GM21360 (cell line): ENCODE measurements around the gene LY86.

Experiments used
- ATAC-seq: cut with Tn5 transposase; IDR thresholded peaks from one replicate; pipeline ENCODE4 v1.9.1; 2021; ENCODE audit warnings: mild to moderate bottlenecking, moderate library complexity; ENCODE audit not compliant: unreplicated experiment

Gene LY86

DNA sequence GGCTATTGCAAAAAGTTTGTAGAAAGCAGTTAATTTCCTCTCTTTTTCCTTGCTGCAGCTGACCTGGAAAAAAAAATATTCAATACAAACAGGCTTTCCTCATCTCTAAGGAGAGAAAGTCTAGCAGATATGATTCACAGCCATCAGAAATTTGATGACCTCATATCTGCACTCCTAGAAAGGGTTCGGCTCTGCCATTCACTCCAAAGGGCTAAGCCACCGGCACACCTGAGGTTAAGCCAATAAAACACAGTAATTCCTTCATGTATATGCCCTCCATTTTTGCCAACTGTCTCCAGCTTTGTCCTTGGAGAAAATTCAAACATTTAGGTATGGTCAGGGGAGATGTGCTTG is 18.7 kb upstream of the LY86 start:
- ATAC-seq, result no peak

DNA sequence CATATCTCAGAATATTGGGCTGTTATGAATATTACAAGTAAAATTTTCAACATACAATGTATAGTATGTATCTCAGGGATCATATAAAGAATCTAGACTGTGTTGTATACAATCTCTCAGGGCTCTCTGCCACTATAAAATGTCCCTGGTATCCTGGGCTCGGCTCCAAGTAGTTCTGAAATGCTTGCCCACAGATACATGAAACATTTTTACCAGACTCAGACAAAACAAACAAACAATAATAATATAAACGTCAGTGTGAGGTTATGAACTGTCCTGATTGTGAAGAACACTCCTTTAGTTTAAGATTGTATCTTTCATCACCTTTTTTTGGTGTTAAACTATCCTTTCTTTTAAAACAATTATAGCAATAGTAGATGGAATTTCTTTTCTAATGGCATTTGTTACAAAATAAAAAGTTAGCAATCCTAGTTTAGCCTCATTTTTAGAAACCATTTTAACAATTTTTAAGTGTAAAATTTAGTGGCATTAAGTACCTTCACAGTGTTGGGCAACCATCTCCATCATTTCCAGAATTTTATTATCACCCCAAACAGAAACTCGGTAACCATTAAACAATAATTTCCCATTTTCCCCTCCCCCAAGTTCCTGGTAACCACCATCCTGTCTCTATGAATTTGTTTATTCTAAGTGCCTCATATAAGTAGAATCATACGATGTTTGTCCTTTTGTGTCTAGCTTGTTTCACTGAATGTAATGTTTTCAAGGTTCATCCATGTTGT is 17.4 kb upstream of the LY86 start:
- no peak for ATAC-seq

DNA sequence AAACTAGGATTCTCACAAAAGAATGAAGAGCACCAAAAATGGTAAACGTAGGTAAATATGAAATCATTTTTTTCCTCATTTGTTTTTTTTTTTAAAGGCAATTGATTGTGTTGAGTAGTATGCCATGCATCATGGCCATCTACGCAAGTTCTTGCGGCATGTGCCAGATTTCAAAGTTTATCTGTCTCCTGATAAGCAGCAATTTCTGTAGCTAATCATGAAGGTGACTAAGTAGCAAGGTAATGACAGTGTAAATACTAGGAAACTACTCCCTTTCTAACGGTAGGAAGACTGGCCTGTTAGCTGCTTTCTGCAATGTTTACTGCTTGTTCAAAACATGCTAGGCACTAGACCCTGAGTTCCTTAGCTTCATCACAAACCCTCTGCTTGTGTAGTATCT is 13.4 kb upstream of the LY86 start:
- no peak for ATAC-seq

DNA sequence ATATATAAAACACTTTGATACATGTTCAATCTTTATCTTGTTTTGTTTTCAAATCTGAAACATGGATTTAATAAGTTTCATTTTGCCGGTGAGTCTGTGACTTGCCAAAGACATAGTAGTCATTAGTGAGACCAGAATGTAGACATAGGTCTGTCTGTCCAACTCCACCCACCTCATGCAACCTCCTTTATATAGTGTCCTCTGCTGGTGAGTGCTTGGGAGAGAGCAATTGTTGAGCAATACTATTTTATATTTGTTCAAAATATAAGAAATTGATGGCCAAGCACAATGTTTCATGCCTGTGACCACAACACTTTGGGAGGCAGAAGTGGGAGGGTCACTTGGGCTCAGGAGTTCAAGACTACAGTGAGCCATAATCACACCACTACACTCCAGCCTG is 10.8 kb upstream of the LY86 start:
- no peak for ATAC-seq

DNA sequence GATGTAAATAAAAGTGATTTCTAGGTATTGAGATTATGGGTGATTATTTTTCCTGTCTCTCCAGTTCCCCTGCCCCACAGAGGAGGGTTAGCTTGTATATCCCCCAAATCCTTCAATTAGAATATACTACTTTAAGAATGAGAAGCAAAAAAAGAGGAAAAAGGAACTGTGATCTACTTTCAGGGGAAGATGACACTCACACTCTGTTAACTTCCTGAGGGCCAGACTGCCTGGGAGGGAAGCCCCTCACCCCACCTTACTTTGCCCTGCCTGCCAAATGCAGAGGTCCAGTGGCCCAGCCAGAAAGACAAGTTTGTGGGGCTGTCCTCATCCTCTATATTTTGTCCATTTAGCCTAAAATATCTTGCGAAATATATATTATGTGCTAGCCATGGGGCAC is 9.2 kb upstream of the LY86 start:
- ATAC-seq, result no peak

DNA sequence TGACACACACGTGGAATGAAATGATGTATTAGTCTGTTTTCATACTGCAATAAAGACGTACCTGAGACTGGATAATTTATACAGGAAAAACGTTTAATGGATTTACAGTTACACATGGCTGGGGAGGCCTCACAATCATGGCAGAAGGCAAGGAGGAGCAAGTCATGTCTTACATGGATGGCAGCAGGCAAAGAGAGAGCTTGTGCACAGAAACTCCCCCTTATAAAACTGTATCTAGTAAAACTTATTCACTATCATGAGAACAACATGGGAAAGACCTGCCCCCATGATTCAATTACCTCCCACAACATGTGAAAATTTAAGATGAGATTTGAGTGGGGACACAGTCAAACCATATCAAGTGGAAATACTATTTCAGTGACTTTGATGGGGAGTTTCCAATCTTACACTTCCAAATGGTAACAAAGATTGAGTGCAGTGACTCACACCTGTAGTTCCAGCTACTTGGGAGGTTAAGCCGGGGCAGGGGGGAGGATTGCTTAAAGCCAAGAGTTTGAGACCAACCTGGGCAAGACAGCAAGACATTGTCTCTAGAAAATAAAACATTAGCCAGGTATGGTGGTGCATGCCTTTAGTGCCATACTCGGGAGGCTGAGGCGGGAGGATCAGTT is 8.2 kb upstream of the LY86 start:
- ATAC-seq, result no peak

DNA sequence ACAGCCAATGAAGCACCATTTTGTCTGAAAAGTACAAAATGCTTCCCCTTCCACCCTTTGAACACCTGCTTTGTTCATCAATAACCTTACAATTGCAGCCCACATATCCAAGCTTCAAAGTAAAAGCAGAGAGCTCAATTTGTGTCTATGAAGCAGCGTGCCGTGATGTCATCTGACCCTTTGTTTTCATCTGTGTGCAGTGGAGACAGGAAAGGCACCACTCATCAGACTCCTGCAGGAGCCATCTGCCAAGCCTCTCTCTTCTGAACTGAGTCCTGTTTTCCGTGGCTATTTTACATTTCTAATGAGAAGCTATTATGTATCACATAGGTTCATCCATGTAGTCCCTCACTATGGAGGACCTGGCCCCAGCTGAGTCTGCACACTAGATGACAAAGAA is 7.5 kb upstream of the LY86 start:
- ATAC-seq, result no peak

DNA sequence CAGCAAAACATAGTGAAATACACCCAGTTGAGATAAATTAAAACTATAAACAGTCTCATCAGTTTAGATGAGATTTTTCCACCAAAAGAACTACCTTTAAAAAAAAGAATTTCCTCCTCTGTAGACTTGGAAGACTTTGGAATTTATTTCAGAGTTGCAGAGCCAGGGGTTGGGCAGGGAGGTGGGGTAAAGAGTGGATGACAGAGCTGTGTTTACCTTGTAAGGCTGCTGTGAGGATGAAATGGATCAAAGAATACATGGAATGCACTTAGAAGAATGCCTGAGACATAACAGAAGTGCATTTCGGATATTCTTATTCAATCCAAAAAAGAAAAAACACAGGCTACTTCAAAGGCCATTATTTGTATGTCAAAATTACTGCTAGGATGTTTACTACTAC is 6.4 kb upstream of the LY86 start:
- no peak for ATAC-seq

DNA sequence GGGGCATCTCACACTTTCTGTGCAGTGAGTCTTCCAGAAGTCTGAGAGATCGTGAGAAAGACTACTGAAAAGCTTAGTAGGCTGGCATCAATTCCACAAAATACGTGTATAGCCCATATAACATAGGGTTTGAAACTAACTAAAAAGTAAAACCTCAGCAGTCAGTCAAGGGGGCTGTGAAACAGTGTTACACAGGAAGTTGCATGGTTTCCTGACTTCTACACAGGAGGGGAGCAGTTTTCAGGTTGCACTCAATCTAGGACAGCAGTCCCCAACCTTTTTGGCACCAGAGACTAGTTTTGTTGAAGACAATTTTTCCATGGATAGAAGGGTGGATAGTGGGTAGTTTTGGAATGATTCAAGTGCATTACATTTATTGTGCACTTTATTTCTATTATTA is 4.7 kb upstream of the LY86 start:
- no peak for ATAC-seq

DNA sequence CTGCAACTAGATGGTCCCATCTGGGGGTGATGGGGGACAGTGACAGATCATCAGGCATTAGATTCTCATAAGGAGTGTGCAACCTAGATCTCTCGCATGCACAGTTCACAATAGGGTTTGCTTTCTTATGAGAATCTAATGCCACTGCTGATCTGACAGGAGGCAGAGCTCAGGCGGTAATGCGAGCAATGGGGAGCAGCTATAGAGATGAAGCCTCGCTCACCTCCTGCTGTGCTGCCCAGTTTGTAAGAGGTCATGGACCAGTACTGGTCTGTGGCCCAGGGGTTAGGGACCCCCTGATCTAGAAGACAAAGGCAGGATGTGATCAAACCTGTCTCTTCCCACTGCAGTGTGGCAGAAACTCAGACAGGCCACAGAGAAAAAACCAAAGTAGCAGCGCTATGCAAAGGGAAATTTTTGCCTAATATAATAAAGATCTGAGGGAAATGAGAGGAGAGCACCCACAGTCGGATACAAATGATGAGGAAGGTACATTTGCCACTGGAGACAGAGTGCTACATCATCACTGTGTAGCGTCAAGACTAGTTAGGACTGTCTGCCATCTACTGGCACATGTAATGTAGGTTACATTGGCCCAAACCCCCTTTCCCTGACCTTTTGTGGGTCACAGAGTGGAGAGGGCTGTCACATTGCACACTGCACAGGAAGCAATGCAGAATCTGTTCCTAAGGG is 4.1 kb upstream of the LY86 start:
- no peak for ATAC-seq

DNA sequence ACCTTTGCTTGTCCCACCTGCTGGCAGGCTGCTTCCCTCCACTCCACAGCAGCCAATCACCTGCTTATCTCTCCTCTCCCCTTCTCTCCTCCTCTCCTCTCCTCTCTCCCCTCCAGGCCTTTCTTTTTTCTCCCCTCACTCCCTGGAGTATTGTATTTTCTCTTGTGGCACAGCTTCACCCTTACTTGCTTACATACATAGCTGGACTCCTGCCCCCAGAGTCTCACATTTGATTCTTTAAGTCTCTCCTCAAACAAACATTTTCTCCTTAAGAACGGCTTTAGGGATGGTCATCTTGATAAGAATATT is 3.6 kb upstream of the LY86 start:
- no peak for ATAC-seq

DNA sequence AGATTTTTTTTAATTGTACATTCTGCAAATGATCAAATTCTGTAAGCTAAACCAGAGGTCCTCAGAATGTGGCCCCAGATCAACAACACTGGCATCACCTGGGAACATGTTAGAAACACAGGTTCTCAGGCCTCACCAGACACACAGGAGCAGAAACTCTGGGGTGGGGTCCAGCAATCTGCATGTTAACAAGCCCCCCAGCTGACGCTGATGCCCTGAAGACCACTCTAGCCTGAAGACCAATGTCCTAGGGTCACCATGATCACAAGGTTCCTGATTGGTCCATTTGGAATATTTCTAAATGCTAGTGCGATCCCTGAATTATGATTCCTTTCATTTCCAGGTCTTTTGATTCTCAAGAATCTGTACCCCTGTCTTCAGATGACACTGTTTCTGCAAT is 2.4 kb upstream of the LY86 start:
- ATAC-seq, result no peak

DNA sequence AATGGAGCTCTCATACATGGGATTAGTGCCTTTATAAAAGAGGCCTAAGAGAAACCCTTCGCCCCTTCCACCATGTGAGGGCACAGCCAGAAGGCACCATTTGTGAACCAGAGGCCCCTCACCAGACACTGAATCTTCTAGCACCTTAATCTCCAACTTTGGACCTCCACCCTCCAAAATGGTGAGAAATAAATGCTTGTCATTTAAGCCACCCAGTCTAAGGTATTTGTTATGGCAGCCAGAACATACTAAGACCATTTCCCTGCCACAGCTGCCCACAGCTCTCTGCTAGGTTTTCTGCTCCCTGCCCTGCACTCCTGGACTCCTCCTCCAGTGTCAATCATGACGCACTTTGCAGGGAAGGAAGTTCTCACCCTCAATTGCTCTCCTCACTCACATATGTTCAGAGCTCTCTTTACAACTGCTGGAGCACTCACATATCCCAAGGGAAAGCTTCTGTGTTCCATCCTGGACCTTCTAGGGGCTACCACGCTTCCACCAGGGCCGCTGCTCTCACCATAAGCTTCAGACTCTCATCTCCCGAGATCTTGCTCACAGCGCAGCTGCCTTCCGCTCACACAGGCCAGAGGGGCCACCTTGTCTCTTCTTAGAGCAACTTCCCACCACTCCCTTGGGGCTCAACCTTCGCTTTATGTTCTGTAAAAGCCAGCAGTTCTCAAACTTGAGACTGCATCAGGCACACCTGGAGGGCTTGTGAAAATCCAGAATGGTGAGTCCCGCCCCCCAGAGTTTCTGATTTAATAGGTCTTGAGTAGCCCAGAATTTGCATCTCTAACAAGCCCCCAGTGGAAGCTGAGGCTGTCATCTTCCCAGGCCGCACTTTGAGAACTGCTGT is 1.6 kb upstream of the LY86 start:
- ATAC-seq, result peak; percentile 42

DNA sequence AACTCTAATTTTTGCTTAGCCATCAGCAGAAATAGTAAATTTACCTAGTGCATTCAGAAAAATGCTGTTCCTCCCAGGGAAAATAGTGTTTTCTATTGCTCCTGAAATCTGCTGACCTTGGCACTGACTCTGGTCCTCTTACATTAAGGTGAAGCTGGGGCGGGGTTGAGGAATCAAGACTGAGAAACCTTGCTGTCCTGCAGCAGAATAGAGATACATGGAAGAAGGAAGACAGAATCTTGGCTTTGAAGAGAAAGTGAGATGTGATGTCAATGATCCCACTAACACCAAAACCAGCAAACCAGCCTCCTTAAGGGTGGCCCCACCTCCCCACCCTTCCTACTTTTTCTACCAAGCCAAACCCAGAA is 840 bp upstream of the LY86 start:
- no peak for ATAC-seq

DNA sequence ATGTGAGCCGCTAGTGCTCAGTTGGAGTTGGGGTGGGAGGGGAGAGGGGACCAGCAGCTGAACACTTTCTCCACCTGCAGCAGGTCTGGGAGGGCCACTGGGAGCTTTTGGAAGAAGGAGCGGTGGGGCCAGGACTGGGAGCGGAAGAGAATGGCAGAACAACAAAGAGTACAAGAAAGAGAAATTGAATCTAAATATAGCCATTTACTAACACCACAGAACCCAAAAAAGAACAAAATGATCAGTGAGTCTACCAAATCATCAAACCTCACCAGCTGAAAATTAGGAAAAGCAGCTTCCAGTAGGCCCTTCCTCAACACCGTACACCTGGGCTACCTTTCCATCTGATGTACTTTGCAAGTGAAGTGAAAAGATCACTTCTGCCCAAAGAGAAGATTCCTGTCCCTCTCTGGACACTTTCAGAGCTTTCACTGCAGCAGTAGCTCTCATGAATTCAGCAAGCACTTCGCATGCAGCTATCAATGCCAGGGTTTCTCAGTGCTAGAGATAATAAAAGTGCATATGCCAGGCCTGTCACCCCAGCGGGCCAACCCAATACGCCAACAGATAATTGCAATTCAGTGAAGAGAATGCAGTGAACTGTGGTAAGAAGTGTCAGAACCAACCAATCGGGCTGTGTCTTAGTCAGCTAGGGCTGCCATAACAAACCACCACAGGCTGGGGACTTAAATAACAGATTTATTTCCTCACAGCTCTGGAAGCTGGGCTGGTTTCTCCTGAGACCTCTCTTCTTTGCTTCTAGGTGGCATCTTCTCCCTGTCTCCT is 597 bp downstream of the LY86 start:
- ATAC-seq, result no peak

DNA sequence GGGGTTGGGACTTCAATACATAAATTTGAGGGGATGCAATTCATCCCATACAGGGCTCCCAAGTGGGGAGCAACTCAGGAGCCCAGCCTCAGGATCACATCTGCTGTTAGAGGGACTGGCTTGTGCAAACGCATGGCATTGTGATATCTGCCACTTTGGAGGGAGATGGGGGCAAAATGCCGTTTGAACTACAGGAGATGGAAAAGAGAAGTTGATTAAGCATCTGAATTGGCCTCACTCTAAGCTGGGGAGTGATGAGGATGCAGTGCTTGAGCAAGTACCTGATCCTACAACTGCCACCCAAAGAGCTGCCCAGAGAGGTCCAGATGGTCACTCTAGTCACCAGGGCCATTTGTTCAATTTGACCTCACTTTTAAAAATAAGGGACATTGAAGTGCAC is 2.0 kb downstream of the LY86 start:
- ATAC-seq, result no peak

DNA sequence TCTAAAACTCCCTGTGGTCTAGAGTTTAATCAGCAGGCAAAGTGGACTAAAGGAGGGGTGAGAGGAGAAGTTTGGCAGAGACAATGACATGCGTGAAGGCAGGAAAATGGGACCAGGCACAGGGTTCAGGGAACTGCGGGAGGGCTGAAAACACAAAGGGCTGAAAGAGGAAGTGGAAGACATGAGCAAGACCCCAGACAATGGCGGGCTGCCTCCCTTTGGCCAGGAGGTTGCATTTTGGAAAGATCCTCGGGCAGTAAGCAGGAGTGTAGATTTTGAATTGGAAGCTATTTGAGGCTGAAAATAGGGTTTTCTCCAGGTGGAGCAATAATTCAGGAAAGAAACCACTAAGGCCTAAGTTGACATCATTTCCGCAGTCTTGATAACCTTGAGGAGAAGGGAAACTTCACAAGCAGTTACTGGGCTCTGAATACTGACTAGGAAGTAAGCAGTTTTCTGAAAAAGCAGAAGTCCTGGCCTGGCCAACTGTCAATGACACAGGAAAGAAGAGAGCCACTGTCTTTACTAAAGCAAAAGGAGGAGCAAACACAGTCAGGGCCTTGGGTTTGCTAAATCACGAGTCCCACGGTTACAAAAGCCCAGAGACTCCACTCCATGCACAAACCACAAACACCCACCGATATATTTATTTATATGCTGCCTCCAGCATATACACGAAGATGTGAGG is 3.4 kb downstream of the LY86 start:
- ATAC-seq, result peak; percentile 26

DNA sequence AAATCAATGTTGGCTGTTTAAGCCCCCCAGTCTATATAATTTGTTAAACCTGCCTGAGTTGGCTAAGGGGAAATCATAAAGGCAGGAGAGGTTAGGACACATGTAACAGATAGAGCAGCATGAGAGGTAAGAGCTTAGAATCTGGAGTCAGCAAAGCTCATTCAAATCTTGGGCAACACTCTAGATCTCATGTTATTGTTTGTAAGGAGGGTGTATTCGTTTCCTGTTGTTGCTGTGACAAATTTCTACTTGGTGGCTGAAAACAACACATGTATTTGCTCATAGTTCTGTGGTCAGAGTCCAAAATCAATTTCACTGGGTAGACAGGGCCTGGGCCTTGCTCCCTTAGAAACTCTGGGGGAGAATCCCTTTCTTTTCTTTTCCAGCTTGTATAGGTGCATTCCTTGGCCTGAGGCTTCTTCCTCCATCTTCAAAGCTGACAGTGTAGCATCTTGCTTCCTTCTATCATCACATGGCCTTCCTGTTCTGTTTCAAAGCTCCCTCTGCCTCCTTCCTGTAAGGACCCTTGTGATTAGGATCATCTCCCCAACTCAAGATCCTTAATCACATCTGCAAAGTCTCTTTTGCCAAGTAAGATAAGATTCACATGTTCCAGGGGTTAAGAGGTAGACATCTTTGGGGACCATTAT is 4.4 kb downstream of the LY86 start:
- ATAC-seq, result no peak

DNA sequence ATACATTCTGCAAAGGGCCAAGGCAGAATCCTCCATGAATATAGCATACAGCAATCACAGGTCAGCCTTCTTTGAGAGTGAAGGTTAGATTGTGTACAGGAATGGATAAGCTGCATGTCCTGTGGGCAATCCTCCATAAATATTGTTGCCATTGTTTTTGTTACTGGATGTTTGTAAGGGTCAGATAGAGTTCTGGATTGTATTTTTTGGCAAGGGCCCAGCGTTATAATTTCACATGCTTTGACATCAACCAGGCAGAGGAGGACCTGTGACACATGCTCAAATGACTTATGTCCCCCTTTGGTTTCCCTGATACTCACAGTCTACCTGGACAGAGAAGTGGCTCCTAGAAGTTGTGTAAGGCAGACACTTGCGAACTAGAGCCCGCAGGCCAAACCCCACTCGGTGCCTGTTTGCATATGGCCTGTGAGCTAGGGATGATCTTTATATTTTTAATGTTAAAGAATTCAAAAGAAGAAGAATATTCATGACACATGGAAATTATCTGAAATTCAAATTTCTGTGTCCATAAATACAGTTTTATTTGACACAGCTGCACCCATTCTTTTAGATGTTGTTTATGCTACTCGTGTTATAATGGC is 5.4 kb downstream of the LY86 start:
- no peak for ATAC-seq

DNA sequence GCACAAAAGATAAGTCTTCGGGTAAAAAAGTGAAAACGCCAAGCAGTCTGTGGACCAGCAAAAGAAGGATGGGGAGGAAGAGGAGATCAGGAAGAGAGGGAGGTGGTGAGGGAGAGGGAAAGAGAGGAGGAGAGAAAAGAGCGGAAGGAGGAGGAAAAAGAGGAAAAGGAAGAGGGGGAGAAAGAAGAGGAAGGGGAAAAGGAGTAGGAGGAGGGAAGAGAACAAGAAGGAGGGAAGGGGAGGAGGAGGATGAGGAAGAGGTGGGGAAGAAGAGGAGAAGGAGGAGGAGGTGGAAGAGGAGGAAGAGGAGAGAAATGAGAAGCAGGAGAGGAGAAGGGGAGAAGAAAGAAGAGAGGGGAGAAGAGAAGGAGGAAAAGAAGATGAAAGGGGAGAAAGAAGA is 6.5 kb downstream of the LY86 start:
- ATAC-seq, result no peak
